ENCODE results near the gene IDI1. TPM values are rescaled to one million over a fixed set of nuclear protein-coding genes. Genes with fewer than 3 reads are reported as not detected.
"Not testable (repeated sequence)": the region's sequence is repeated elsewhere in the genome, so short reads cannot be mapped to it uniquely, and the experiment has no call there.

The IDI1 gene
- total RNA-seq, 1 experiment from 2014 or later = 71.8 TPM

- no peak for DNase-seq (ENCODE audit: low read depth)
Measured at GRCh38 chr10:1034758-1035157, 14.2 kb downstream of the IDI1 start.

- no peak for DNase-seq (ENCODE audit: low read depth)
Measured at GRCh38 chr10:1033601-1034000, 15.3 kb downstream of the IDI1 start.

- no peak for DNase-seq (ENCODE audit: low read depth)
Measured at GRCh38 chr10:1029838-1030237, 19.1 kb downstream of the IDI1 start.

- DNase-seq (ENCODE audit: low read depth) = no peak
Measured at GRCh38 chr10:1026578-1026977, 22.3 kb downstream of the IDI1 start.

- no peak for DNase-seq (ENCODE audit: low read depth)
Measured at GRCh38 chr10:1025683-1026082, 23.2 kb downstream of the IDI1 start, which contains the start of gene IDI2. Gene IDI2 (minus strand): TSS chr10:1025859. CDS start chr10:1024723, 1,136 bp downstream.

GRCh38 chr10:1024103-1024502 is 24.8 kb downstream of the IDI1 start:
- no peak for DNase-seq (ENCODE audit: low read depth)

- no peak for DNase-seq (ENCODE audit: low read depth)
Measured at GRCh38 chr10:1022413-1022812, 26.5 kb downstream of the IDI1 start.

GRCh38 chr10:1020958-1021357 is 28.0 kb downstream of the IDI1 start:
- no peak for DNase-seq (ENCODE audit: low read depth)

GRCh38 chr10:1020460-1020859 is 28.5 kb downstream of the IDI1 start:
- DNase-seq (ENCODE audit: low read depth) = no peak

GRCh38 chr10:1019362-1019761 is 29.6 kb downstream of the IDI1 start:
- no peak for DNase-seq (ENCODE audit: low read depth)

GRCh38 chr10:1015688-1016087 is 33.2 kb downstream of the IDI1 start:
- no peak for DNase-seq (ENCODE audit: low read depth)

GRCh38 chr10:1011696-1012095 is 37.2 kb downstream of the IDI1 start:
- DNase-seq (ENCODE audit: low read depth) = no peak

GRCh38 chr10:1010703-1011102 is 38.2 kb downstream of the IDI1 start:
- no peak for DNase-seq (ENCODE audit: low read depth)

- not testable (repeated sequence) for DNase-seq (ENCODE audit: low read depth)
Measured at GRCh38 chr10:1009947-1010346, 39.0 kb downstream of the IDI1 start.

GRCh38 chr10:1009071-1009494 is 39.8 kb downstream of the IDI1 start:
- DNase-seq (ENCODE audit: low read depth) = no peak

GRCh38 chr10:1007583-1007982 is 41.3 kb downstream of the IDI1 start:
- DNase-seq (ENCODE audit: low read depth) = no peak

- DNase-seq (ENCODE audit: low read depth) = no peak
Measured at GRCh38 chr10:1006573-1006972, 42.3 kb downstream of the IDI1 start.

GRCh38 chr10:1003884-1004670 is 44.8 kb downstream of the IDI1 start:
- DNase-seq (ENCODE audit: low read depth) = no peak

- no peak for DNase-seq (ENCODE audit: low read depth)
Measured at GRCh38 chr10:1002425-1003006, 46.4 kb downstream of the IDI1 start.

GRCh38 chr10:997266-998022 is 51.5 kb downstream of the IDI1 start:
- DNase-seq (ENCODE audit: low read depth) = no peak

- no peak for DNase-seq (ENCODE audit: low read depth)
Measured at GRCh38 chr10:996031-996430, 52.9 kb downstream of the IDI1 start.

- DNase-seq (ENCODE audit: low read depth) = no peak
Measured at GRCh38 chr10:995559-995926, 53.4 kb downstream of the IDI1 start.
